Colonic mucosa (tissue), 4 donors: ENCODE data around the gene MMP25. TPM values are rescaled to one million over a fixed set of nuclear protein-coding genes. Genes with fewer than 3 reads are reported as not detected.

ENCODE experiments used
- DNase-seq: peaks from one replicate; pipeline ENCODE4 v3.0.0-alpha.2; 2020
- H3K27ac ChIP-seq: fragments of 200-600 bp; one replicate; pipeline ENCODE4 v1.8.0; 2021
- H3K27me3 ChIP-seq: fragments of 200-600 bp; one replicate; pipeline ENCODE4 v1.8.0; 2021
- H3K36me3 ChIP-seq: fragments of 200-600 bp; one replicate; pipeline ENCODE4 v1.8.0; 2021
- H3K4me1 ChIP-seq: fragments of 200-600 bp; one replicate; pipeline ENCODE4 v1.8.0; 2021; ENCODE audit warnings: mild to moderate bottlenecking
- H3K4me3 ChIP-seq: fragments of 200-600 bp; one replicate; pipeline ENCODE4 v1.8.0; 2021
- H3K9ac ChIP-seq, 2 donors: one replicate each; pipeline ENCODE4 v1.7.0; 2013; ENCODE audit warnings: control low read depth in 2 of 2, low read depth in 2 of 2, low read length in 2 of 2
- H3K9me3 ChIP-seq: fragments of 200-600 bp; one replicate; pipeline ENCODE4 v1.8.0; 2021
- intact Hi-C: fragments of 100-400 bp; cut with DNase I; formaldehyde crosslinking; loops from one replicate; pipeline ENCODE4 v1.14.1; 2022
- total RNA-seq, 2 donors: library from RNA; stranded (reverse); fragmentation: NEBNext Ultra II Directional in 1 of 2; extraction: Animal tissue kit (Norgen Biotek cat#: 25700) in 1 of 2; gene quantifications; one replicate each; pipeline ENCODE4 v1.2.1, GENCODE V29; 2021
- TF ChIP-seq, protein P1 (sequence below): fragments of 200-600 bp; IDR thresholded peaks from one replicate; pipeline ENCODE4 v1.8.0; 2022; ENCODE audit warnings: antibody characterized with exemption, mild to moderate bottlenecking
- donor health status: healthy.
- donor health status: DM: no; HTN: no; CAD: no.
- donor health status: DM: no; HTN: no; CAD: no.

Gene MMP25
- total RNA-seq, 2 donors from 2014 or later: 0.44 to 0.88 TPM

GRCh38 chr16:3026609-3027488 lies 19.5 kb upstream of the MMP25 start:
- Histone ChIP-seq H3K27ac (no peak overlapping the region), H3K4me1 (peaks cover 21% of the 10 kb centered on the region), H3K27me3 (peaks cover 4% of the 10 kb centered on the region), H3K9ac (no peak overlapping the region), H3K9me3 (no peaks in the 10 kb centered on the region), H3K4me3 (no peak overlapping the region), H3K36me3 (no peaks in the 10 kb centered on the region)
- no peak for DNase-seq
- intact Hi-C loops: no loop called here
- TF ChIP-seq, protein P1, sequence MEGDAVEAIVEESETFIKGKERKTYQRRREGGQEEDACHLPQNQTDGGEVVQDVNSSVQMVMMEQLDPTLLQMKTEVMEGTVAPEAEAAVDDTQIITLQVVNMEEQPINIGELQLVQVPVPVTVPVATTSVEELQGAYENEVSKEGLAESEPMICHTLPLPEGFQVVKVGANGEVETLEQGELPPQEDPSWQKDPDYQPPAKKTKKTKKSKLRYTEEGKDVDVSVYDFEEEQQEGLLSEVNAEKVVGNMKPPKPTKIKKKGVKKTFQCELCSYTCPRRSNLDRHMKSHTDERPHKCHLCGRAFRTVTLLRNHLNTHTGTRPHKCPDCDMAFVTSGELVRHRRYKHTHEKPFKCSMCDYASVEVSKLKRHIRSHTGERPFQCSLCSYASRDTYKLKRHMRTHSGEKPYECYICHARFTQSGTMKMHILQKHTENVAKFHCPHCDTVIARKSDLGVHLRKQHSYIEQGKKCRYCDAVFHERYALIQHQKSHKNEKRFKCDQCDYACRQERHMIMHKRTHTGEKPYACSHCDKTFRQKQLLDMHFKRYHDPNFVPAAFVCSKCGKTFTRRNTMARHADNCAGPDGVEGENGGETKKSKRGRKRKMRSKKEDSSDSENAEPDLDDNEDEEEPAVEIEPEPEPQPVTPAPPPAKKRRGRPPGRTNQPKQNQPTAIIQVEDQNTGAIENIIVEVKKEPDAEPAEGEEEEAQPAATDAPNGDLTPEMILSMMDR: no peak

GRCh38 chr16:3027489-3027795 lies 18.9 kb upstream of the MMP25 start:
- Histone ChIP-seq H3K4me1 (peaks cover 15% of the 10 kb centered on the region), H3K36me3 (no peaks in the 10 kb centered on the region), H3K9ac (no peak overlapping the region), H3K4me3 (no peak overlapping the region), H3K9me3 (no peaks in the 10 kb centered on the region), H3K27me3 (peaks cover 4% of the 10 kb centered on the region), H3K27ac (no peak overlapping the region)
- intact Hi-C loops: no loop called here
- TF ChIP-seq, protein P1: no peak
- no peak for DNase-seq

- Histone ChIP-seq H3K36me3 (no peaks in the 10 kb centered on the region), H3K9ac (no peak overlapping the region), H3K27me3 (peaks cover 4% of the 10 kb centered on the region), H3K27ac (no peak overlapping the region), H3K9me3 (no peaks in the 10 kb centered on the region), H3K4me1 (peaks cover 13% of the 10 kb centered on the region), H3K4me3 (no peak overlapping the region)
- TF ChIP-seq, protein P1: peak; percentile 75
- DNase-seq: peak; percentile 92
- intact Hi-C loops: loop anchor here (2.0 kb wide), 1 partner anchor 25 kb away; no protein-coding TSS in a partner anchor
Measured at GRCh38 chr16:3027983-3028715, 18.2 kb upstream of the MMP25 start.

DNA sequence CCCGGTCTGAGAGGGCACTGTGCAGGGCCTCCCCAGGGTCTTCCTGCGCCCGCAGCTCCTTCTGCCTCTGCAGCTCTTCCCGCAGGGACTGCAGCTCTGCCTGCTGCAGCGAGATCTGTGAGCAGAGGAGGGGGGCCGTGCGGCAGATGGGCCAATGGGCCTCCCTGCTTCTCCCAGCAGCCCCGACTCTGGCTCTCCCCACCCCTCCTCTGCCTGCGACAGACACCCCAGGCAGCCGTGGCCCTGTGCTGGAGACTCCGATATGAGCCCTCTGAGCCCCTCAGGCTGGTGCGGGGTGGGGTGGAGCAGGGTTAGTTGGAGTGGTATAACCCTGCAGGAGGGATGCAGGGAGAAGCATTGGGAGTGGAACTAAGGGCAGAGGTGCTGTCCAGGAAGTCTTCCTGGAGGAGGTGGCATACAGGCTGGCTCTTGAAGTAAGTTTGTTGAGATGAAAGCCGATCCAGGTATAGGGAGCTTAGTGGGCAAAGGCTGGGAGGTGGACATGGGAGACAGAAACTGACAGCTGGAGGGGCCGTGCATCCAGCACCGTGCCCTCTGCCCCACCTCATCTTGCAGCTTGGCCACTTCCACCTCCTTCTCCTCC lies 17.5 kb upstream of the MMP25 start:
- peaks cover 8% of the 10 kb centered on the region for H3K4me1 ChIP-seq
- TF ChIP-seq, protein P1: no peak

GRCh38 chr16:3029491-3030221 lies 16.7 kb upstream of the MMP25 start:
- no peak for DNase-seq
- intact Hi-C loops: loop anchor here (2.0 kb wide), 1 partner anchor 27 kb away; no protein-coding TSS in a partner anchor
- Histone ChIP-seq H3K9ac (no peak overlapping the region), H3K27ac (no peak overlapping the region), H3K4me1 (peaks cover 8% of the 10 kb centered on the region), H3K27me3 (peaks cover 4% of the 10 kb centered on the region), H3K9me3 (no peaks in the 10 kb centered on the region), H3K36me3 (no peaks in the 10 kb centered on the region), H3K4me3 (no peak overlapping the region)
- TF ChIP-seq, protein P1: no peak

More for the DNA sequence above, 17.5 kb upstream of the MMP25 start:
- intact Hi-C loops: loop anchor here (2.0 kb wide), 1 partner anchor 26 kb away; no protein-coding TSS in a partner anchor
- no peak for DNase-seq
- Histone ChIP-seq H3K36me3 (no peaks in the 10 kb centered on the region), H3K27me3 (peaks cover 4% of the 10 kb centered on the region), H3K9me3 (no peaks in the 10 kb centered on the region), H3K27ac (no peak overlapping the region), H3K9ac (peak overlapping the region in 1 of 2 donors; percentile 14), H3K4me3 (no peak overlapping the region)
